WI38 (cell line): ENCODE measurements around the gene CALN1.
"Not testable (repeated sequence)": the region's sequence is repeated elsewhere in the genome, so short reads cannot be mapped to it uniquely, and the experiment has no call there.

Experiments used
- H3K4me3 ChIP-seq: 2 replicates; pipeline ENCODE4 v1.5.1; 2011; ENCODE audit warnings: low read depth, mild to moderate bottlenecking, control low read depth, low read length
- CTCF ChIP-seq: IDR thresholded peaks from 2 replicates; pipeline ENCODE4 v1.5.1; 2012; ENCODE audit warnings: low read depth, mild to moderate bottlenecking, control low read depth, low read length

Gene CALN1

GRCh38 chr7:72230281-72230680 lies 181.9 kb downstream of the CALN1 start:
- TF ChIP-seq CTCF: no peak
- H3K4me3 ChIP-seq: no peak overlapping the region

GRCh38 chr7:72223351-72223750 lies 188.8 kb downstream of the CALN1 start:
- H3K4me3 ChIP-seq: no peak overlapping the region
- TF ChIP-seq CTCF: no peak

GRCh38 chr7:72222136-72222535 lies 190.0 kb downstream of the CALN1 start:
- no peak overlapping the region for H3K4me3 ChIP-seq
- TF ChIP-seq CTCF: no peak

GRCh38 chr7:72219500-72219899 lies 192.6 kb downstream of the CALN1 start:
- H3K4me3 ChIP-seq: no peak overlapping the region
- no peak for TF ChIP-seq CTCF

GRCh38 chr7:72217151-72217550 lies 195.0 kb downstream of the CALN1 start:
- no peak overlapping the region for H3K4me3 ChIP-seq
- no peak for TF ChIP-seq CTCF

- H3K4me3 ChIP-seq: no peak overlapping the region
- TF ChIP-seq CTCF: no peak
Measured at GRCh38 chr7:72213769-72214168, 198.4 kb downstream of the CALN1 start.

GRCh38 chr7:72213081-72213480 lies 199.1 kb downstream of the CALN1 start:
- no peak for TF ChIP-seq CTCF
- no peak overlapping the region for H3K4me3 ChIP-seq

GRCh38 chr7:72211175-72211574 lies 201.0 kb downstream of the CALN1 start:
- no peak overlapping the region for H3K4me3 ChIP-seq
- no peak for TF ChIP-seq CTCF

- H3K4me3 ChIP-seq: not testable (repeated sequence)
Measured at GRCh38 chr7:72209006-72209405, 203.1 kb downstream of the CALN1 start.
